ENCODE results near the gene PKP3. TPM values are rescaled to one million over a fixed set of nuclear protein-coding genes. Genes with fewer than 3 reads are reported as not detected.

PKP3 gene
- total RNA-seq, 1 donor from 2014 or later: 23.9 TPM

DNA sequence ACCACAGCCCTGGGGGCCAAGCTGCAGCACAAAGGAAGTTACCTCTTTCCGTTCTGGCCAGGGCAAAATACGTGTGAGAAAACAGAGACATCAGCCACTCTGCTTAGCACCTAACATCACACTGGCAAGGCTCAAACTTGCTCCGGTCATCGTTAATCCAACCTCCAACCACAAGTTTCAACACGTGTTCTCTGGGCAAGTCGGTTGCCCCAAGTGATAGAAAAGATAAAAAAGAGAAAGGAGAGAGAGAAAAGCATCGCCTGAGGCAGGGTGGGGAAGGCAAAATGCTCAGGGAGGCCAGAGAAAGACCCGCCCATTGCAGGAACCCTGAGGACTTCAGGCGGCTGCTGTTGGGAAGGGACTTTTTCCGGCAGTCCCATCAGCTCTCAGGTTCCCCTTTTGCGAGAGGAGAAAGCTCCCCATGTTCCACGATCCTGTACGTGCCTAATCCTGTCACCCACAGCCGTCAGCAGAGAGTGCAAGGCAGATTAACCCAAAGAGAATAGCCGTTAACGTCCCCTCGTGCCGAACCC lies 43.2 kb upstream of the PKP3 start:
- DNase-seq (ENCODE audit: low read depth): no peak
- TF ChIP-seq, protein P1, sequence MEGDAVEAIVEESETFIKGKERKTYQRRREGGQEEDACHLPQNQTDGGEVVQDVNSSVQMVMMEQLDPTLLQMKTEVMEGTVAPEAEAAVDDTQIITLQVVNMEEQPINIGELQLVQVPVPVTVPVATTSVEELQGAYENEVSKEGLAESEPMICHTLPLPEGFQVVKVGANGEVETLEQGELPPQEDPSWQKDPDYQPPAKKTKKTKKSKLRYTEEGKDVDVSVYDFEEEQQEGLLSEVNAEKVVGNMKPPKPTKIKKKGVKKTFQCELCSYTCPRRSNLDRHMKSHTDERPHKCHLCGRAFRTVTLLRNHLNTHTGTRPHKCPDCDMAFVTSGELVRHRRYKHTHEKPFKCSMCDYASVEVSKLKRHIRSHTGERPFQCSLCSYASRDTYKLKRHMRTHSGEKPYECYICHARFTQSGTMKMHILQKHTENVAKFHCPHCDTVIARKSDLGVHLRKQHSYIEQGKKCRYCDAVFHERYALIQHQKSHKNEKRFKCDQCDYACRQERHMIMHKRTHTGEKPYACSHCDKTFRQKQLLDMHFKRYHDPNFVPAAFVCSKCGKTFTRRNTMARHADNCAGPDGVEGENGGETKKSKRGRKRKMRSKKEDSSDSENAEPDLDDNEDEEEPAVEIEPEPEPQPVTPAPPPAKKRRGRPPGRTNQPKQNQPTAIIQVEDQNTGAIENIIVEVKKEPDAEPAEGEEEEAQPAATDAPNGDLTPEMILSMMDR (IDR thresholded peaks at IDR 0.05; ENCODE audit: insufficient read depth, low read length, poor library complexity, severe bottlenecking): no peak
- no peaks in the 10 kb centered on the region for H3K36me3 ChIP-seq (ENCODE audit: control insufficient read depth, insufficient read depth, low read length)
- H3K4me3 ChIP-seq (ENCODE audit: low read depth, low read length): no peak overlapping the region
- no peaks in the 10 kb centered on the region for H3K27me3 ChIP-seq (ENCODE audit: control insufficient read depth, insufficient read depth, low read length)

DNA sequence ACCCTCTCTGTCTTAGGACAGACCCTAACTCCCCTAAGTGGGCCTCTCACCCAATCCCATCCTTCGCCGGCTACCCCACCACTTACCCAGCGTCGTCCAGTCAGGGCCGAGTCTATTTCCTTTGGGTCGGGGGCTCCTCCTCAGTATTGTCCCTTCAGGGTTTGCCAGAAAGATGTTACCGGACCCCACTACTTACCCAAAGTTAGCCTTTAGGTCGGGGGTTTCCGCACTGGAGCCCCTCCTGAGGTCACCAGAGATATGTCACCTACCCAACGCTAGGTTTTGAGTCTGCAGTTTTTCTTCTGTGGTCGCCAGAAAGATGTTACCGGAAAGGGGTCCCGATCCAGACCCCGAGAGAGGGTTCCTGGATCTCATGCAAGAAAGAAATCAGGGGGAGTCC lies 42.6 kb upstream of the PKP3 start:
- Histone ChIP-seq H3K27me3 (ENCODE audit: control insufficient read depth, insufficient read depth, low read length) (no peaks in the 10 kb centered on the region), H3K4me3 (ENCODE audit: low read depth, low read length) (no peak overlapping the region), H3K36me3 (ENCODE audit: control insufficient read depth, insufficient read depth, low read length) (no peaks in the 10 kb centered on the region)
- DNase-seq (ENCODE audit: low read depth): no peak
- TF ChIP-seq, protein P1 (IDR thresholded peaks at IDR 0.05; ENCODE audit: insufficient read depth, low read length, poor library complexity, severe bottlenecking): no peak

DNA sequence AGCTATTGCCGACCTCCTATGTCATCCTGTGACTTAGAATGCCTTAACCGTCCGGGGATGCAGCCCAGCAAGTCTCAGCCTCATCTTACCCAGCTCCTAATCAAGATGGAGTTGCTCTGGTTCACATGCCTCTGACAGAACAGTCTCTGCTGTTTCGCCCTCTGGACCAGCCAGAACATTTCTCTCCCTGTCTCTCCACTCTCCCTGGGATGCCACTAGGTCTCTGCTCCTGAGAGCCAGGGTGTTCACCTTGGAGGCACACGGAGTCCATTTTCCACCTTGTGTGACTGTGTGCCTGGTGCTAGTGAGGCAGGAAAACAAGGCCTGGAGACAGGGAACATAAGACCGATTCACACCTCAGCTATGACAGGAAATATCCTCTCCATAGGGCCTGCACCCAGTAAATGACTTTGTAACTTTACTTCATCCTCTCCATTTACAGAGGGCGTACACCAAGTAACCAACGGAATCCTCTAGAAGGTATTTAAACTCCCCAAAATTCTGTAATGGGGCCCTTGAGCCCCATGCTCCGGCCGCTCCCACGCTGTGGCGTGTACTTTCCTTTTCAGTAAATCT lies 41.5 kb upstream of the PKP3 start:
- no peak for DNase-seq (ENCODE audit: low read depth)
- no peaks in the 10 kb centered on the region for H3K36me3 ChIP-seq (ENCODE audit: control insufficient read depth, insufficient read depth, low read length)
- no peak overlapping the region for H3K4me3 ChIP-seq (ENCODE audit: low read depth, low read length)
- TF ChIP-seq, protein P1 (IDR thresholded peaks at IDR 0.05; ENCODE audit: insufficient read depth, low read length, poor library complexity, severe bottlenecking): no peak
- no peaks in the 10 kb centered on the region for H3K27me3 ChIP-seq (ENCODE audit: control insufficient read depth, insufficient read depth, low read length)

DNA sequence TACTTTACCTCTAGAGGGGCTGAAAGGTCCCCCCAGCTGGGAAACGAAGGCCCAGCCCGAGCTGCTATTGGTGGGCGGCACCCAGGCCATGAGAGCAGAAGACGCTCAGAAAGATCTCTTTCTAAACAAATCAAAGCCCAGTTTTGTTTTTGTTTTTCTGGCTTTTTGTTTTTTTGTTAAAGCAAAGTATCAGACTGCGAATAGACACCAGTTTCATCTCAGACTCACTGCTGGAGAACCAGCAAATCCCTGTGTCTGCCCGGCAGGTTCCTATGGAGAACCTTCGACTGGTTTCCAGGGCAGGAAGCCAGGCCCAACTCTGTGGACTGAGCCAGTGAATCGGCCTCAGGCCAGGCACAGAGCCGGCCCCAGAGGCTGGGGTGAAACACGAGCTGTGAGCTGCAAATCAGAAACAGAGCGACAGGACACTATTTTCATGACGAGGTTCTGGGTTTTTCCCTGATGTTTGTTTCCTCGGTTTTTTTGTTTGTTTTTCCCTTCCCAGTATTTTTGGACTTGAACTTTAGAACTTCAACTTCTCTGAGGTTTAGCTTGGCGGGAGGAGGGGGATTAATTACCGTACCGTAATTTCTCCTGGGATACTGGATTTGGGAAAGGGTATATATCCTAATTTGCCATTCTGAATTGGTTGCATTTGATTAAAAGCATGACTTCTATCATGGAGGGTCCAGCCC lies 40.7 kb upstream of the PKP3 start:
- TF ChIP-seq, protein P1 (IDR thresholded peaks at IDR 0.05; ENCODE audit: insufficient read depth, low read length, poor library complexity, severe bottlenecking): no peak
- H3K27me3 ChIP-seq (ENCODE audit: control insufficient read depth, insufficient read depth, low read length): no peaks in the 10 kb centered on the region
- H3K36me3 ChIP-seq (ENCODE audit: control insufficient read depth, insufficient read depth, low read length): no peaks in the 10 kb centered on the region
- no peak overlapping the region for H3K4me3 ChIP-seq (ENCODE audit: low read depth, low read length)
- no peak for DNase-seq (ENCODE audit: low read depth)

DNA sequence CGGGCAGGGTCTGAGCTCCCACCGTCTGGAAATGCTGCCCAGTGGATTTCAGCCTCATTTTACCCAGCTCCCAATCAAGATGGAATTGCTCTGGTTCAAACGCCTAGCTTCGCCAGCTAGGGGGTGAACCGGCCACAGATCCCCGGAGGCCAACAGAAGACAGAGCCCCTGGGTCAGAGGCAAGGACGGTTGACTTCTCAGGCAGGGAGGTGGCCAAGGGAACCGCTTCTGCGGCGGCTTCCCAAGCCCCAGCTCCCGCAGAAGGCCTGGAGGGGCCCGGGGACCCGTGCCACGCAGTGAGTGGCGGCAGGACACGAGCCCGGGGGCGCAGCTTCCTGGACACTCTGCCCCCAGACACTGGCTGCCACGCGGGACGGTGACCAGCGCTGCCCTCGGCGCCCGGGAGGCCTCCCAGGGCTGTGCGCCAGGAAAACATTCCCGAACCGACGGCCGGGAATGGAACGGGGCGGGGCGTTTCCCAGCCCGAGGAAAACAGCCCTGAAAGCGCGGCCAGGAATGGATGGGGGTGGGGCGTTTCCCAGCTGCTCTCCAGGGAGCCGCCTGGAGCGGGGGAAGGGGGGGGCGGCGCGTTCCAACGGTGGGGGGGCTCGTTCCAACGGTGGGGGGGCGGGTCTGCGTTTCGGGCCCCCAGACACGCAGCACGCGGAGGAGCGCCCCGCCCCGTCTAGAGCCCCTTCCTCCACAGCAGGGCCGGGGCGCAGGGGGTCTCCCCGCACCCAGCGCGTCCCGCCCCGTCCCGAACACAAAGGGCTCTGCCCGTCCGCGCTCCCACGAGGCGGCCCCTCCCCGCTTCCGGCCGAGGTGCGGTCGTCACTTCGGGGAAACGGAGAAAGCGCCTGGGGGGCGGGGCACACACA lies 38.2 kb upstream of the PKP3 start:
- TF ChIP-seq, protein P1 (IDR thresholded peaks at IDR 0.05; ENCODE audit: insufficient read depth, low read length, poor library complexity, severe bottlenecking): no peak
- H3K4me3 ChIP-seq (ENCODE audit: low read depth, low read length): peak overlapping the region; percentile 23
- no peaks in the 10 kb centered on the region for H3K27me3 ChIP-seq (ENCODE audit: control insufficient read depth, insufficient read depth, low read length)
- DNase-seq (ENCODE audit: low read depth): peak; percentile 61
- no peaks in the 10 kb centered on the region for H3K36me3 ChIP-seq (ENCODE audit: control insufficient read depth, insufficient read depth, low read length)
